A673 (cell line): ENCODE data around the gene WDR20. TPM values are rescaled to one million over a fixed set of nuclear protein-coding genes. Genes with fewer than 3 reads are reported as not detected.

ENCODE experiments used
- BruUV-seq: library from RNA; stranded (reverse); fragments of 400-500 nt; replicated peaks from 2 replicates; lab custom pipeline; 2021; lab: Mats Ljungman, UMichigan
- CTCF ChIA-PET: fragments of 300-600 bp; sonication (Branson Sonifier 250); formaldehyde crosslinking; loops from one replicate; lab custom pipeline; 2022; ENCODE audit warnings: antibody characterized with exemption; lab: Charles Lee
- POLR2A ChIA-PET: fragments of 300-600 bp; sonication (Branson Sonifier 250); formaldehyde crosslinking; loops from one replicate; lab custom pipeline; 2022; ENCODE audit warnings: antibody characterized with exemption; ENCODE audit not compliant: low non-redundant PET; lab: Charles Lee
- DNase-seq: peaks from one replicate; pipeline ENCODE4 v3.0.0-alpha.2; 2015; ENCODE audit warnings: low spot score
- H3K27ac ChIP-seq: fragments of 200-600 bp; sonication (generic); 2 replicates; pipeline ENCODE4 v1.5.1; 2016; ENCODE audit warnings: mixed run types, low read depth, mild to moderate bottlenecking, mixed read lengths, antibody characterized with exemption, low read length; ENCODE audit not compliant: poor library complexity, severe bottlenecking
- H3K27me3 ChIP-seq: fragments of 200-600 bp; sonication (generic); replicated peaks from 2 replicates; pipeline ENCODE4 v1.6.1; 2017; ENCODE audit warnings: mixed run types, low read depth, mild to moderate bottlenecking, mixed read lengths, antibody characterized with exemption, low read length; ENCODE audit not compliant: insufficient read depth, poor library complexity
- H3K36me3 ChIP-seq: fragments of 200-600 bp; sonication (generic); 2 replicates; pipeline ENCODE4 v1.6.1; 2016; ENCODE audit warnings: mixed run types, mild to moderate bottlenecking, mixed read lengths, antibody characterized with exemption, low read length; ENCODE audit not compliant: insufficient read depth, poor library complexity, severe bottlenecking
- H3K4me1 ChIP-seq: fragments of 200-600 bp; sonication (generic); 2 replicates; pipeline ENCODE4 v1.6.1; 2017; ENCODE audit warnings: mixed run types, mild to moderate bottlenecking, mixed read lengths, antibody characterized with exemption, low read length; ENCODE audit not compliant: insufficient read depth, poor library complexity, severe bottlenecking
- H3K4me3 ChIP-seq: fragments of 200-600 bp; sonication (generic); 2 replicates; pipeline ENCODE4 v1.5.1; 2016; ENCODE audit warnings: low read depth, mixed run types, mild to moderate bottlenecking, mixed read lengths, low read length; ENCODE audit not compliant: poor library complexity, severe bottlenecking
- H3K9me3 ChIP-seq: fragments of 200-600 bp; sonication (generic); 2 replicates; pipeline ENCODE4 v1.6.1; 2016; ENCODE audit warnings: mixed run types, low read depth, mild to moderate bottlenecking, mixed read lengths, antibody characterized with exemption, low read length; ENCODE audit not compliant: poor library complexity, severe bottlenecking
- CTCF ChIP-seq: fragments of 300-800, 200-600 bp; sonication (generic); conservative IDR thresholded peaks from 2 replicates; pipeline ENCODE4 v1.5.1; 2017; ENCODE audit warnings: low read depth, mild to moderate bottlenecking, antibody characterized with exemption, low read length, moderate library complexity, mixed read lengths
- EZH2 ChIP-seq: fragments of 200-600 bp; sonication (generic); IDR thresholded peaks from 2 replicates; pipeline ENCODE4 v1.6.1; 2017; ENCODE audit warnings: borderline replicate concordance, low read depth, mild to moderate bottlenecking, mixed read lengths, antibody characterized with exemption, low read length; ENCODE audit not compliant: poor library complexity, severe bottlenecking
- intact Hi-C: fragments of 100-400 bp; cut with micrococcal nuclease; formaldehyde crosslinking; loops from one replicate; pipeline ENCODE4 v1.10.0; 2022; ENCODE audit not compliant: unreplicated experiment
- total RNA-seq: library from RNA; stranded (reverse); gene quantifications from 2 replicates; pipeline ENCODE4 v1.2.3, GENCODE V29; 2021

WDR20 gene
- total RNA-seq, 1 experiment from 2014 or later: 28.3 TPM

DNA sequence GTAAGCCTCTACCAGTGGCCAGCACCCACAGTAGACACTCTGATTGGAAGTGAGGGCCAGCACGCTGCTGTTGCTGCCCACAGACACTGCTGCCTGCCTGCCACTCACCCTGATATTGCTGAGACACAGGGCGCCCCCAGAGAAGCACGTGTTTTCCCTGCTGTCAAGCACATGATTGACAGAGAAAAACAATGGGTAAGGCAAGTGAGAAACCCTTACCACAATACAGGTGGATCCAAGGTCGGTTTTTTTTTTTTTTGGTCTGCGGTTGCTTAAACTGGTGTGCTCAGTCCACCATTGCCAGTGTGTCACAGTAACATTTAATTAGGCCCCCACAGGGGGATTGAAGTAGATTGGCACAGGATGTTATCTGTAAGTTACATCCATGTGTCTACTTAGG lies 65.9 kb downstream of the WDR20 start:
- POLR2A ChIA-PET: no interaction called here
- no peak overlapping the region for H3K4me3 ChIP-seq
- peaks cover 9% of the 10 kb centered on the region for H3K4me1 ChIP-seq
- no peak overlapping the region for H3K27ac ChIP-seq
- no peaks in the 10 kb centered on the region for H3K27me3 ChIP-seq
- H3K9me3 ChIP-seq: no peaks in the 10 kb centered on the region
- no TSS peak for BruUV-seq
- peaks cover 23% of the 10 kb centered on the region for H3K36me3 ChIP-seq
- intact Hi-C loops: no loop called here
- no peak for DNase-seq
- CTCF ChIA-PET: no interaction called here
- no peak for TF ChIP-seq EZH2
- TF ChIP-seq CTCF: no peak

DNA sequence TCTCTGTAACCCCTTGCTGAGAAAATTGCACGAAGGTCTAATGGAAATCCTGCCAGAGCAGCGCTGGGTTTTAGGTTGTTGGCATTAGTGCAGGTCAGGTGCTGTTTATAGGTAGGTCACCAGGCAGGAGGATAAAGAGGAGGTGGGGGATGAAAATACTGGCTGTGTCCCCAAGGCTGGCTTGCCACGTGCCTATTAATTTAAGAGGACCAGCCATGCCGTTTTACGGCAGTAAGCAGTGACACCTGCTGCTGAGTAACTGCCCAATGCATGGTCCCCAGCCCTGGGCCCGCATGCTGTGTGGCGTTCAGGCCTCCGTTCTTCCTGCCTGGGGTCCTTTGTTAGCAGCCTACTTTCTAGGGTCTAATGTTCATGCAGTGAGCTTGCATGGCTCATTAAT lies 67.2 kb downstream of the WDR20 start:
- intact Hi-C loops: no loop called here
- no TSS peak for BruUV-seq
- no peak for DNase-seq
- CTCF ChIA-PET: no interaction called here
- no peak overlapping the region for H3K4me3 ChIP-seq
- no peaks in the 10 kb centered on the region for H3K9me3 ChIP-seq
- H3K27me3 ChIP-seq: no peaks in the 10 kb centered on the region
- TF ChIP-seq CTCF (no peak), EZH2 (no peak)
- POLR2A ChIA-PET: no interaction called here
- no peaks in the 10 kb centered on the region for H3K4me1 ChIP-seq
- H3K36me3 ChIP-seq: peaks cover 23% of the 10 kb centered on the region
- H3K27ac ChIP-seq: no peak overlapping the region

GRCh38 chr14:102207831-102208365 lies 68.2 kb downstream of the WDR20 start:
- Histone ChIP-seq H3K27ac (no peak overlapping the region), H3K36me3 (peaks cover 23% of the 10 kb centered on the region), H3K4me1 (no peaks in the 10 kb centered on the region), H3K27me3 (no peaks in the 10 kb centered on the region), H3K4me3 (no peak overlapping the region), H3K9me3 (no peaks in the 10 kb centered on the region)
- no peak for DNase-seq
- BruUV-seq: no TSS peak
- POLR2A ChIA-PET: no interaction called here
- CTCF ChIA-PET: no interaction called here
- intact Hi-C loops: no loop called here
- TF ChIP-seq EZH2: no peak
- TF ChIP-seq CTCF: no peak
